GM12873 (cell line): ENCODE results near the gene CD27.

Source experiments
- TF ChIP-seq, protein P1 (sequence below): IDR thresholded peaks from 2 replicates; pipeline ENCODE4 v1.5.1; 2012; ENCODE audit warnings: low read depth, mild to moderate bottlenecking, moderate library complexity, low read length, control low read depth; ENCODE audit not compliant: insufficient read depth; ENCODE audit errors: missing control alignments

The CD27 gene

DNA sequence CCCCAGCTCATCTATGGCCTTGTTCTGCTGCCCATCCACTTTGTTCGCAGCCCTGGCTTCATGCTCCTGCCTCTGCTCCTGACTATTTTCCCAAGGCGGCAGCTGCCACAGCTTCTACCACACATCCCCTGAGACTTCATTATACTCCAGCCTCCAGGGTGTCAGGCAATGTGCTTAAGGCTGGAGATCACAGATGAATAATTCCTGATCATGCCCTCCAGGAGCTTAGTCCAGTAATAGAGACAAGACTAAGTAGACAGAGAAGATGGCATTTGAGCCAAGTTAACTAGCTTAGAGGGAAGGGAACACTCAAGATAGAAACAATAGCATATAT lies 14.2 kb downstream of the CD27 start:
- TF ChIP-seq, protein P1, sequence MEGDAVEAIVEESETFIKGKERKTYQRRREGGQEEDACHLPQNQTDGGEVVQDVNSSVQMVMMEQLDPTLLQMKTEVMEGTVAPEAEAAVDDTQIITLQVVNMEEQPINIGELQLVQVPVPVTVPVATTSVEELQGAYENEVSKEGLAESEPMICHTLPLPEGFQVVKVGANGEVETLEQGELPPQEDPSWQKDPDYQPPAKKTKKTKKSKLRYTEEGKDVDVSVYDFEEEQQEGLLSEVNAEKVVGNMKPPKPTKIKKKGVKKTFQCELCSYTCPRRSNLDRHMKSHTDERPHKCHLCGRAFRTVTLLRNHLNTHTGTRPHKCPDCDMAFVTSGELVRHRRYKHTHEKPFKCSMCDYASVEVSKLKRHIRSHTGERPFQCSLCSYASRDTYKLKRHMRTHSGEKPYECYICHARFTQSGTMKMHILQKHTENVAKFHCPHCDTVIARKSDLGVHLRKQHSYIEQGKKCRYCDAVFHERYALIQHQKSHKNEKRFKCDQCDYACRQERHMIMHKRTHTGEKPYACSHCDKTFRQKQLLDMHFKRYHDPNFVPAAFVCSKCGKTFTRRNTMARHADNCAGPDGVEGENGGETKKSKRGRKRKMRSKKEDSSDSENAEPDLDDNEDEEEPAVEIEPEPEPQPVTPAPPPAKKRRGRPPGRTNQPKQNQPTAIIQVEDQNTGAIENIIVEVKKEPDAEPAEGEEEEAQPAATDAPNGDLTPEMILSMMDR, result no peak

DNA sequence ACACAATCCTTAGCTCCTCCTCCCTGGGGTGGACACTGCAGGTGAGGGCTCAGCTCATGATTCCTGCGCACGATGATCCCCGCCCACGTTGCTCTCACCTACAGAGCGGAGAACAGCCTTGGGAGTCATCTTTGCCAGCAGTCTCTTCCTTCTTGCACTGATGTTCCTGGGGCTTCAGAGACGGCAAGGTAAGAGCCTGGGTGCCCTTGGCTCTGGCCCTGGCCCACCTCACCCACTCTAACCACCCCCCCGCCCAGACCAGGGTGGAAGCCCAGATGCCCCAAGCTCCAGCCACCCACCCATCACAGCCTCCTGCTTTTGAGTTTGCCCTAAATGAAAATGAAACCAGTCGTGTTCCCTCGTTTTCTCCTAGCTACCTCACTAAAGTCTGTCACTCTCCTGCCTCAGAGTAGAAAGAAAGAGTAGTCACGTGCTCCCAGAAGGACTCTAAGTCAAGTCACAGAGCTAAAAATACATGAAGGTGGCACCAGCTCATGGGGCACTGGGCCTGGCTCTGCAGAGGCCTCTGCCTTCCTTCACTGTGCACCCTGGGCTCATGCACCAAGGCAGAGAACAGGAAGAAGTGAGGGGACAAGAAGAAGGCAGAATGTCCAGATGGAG lies 16.1 kb downstream of the CD27 start:
- TF ChIP-seq, protein P1, result no peak

DNA sequence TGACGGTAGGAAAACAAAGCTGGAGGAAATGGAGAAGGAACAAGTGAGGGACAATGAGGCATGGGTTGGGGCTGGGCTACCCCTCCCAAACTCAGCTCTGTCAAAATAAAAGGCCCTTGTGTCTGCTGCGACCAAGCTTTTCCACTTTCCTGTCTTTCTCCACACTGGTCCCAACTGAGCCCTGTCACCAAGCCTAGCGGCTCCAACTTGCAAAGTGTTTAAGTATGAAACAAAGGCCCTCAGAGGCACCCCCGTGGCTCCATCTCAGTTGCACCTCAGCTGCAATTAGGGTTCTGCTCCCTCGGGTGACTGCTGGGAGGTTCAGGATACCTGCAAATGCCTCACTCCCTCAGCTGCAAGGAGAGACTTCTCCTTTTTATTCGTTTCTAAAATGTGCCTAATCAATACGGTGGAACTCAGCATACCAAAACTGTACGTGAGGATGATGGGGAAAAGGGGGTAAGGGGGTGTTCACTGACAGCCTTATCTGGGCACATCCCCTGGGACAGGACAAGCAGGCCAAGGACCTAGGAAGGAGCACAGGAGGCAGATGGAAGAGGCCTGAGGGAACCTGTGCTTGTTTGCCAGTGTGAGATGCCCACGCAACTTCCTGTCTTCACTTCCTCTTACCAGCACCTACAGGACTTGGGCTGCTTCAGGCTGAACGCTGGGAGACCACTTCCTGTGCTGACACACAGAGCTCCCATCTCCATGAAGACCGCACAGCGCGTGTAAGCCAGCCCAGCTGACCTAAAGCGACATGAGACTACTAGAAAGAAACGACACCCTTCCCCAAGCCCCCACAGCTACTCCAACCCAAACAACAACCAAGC lies 16.9 kb downstream of the CD27 start:
- TF ChIP-seq, protein P1, result no peak

DNA sequence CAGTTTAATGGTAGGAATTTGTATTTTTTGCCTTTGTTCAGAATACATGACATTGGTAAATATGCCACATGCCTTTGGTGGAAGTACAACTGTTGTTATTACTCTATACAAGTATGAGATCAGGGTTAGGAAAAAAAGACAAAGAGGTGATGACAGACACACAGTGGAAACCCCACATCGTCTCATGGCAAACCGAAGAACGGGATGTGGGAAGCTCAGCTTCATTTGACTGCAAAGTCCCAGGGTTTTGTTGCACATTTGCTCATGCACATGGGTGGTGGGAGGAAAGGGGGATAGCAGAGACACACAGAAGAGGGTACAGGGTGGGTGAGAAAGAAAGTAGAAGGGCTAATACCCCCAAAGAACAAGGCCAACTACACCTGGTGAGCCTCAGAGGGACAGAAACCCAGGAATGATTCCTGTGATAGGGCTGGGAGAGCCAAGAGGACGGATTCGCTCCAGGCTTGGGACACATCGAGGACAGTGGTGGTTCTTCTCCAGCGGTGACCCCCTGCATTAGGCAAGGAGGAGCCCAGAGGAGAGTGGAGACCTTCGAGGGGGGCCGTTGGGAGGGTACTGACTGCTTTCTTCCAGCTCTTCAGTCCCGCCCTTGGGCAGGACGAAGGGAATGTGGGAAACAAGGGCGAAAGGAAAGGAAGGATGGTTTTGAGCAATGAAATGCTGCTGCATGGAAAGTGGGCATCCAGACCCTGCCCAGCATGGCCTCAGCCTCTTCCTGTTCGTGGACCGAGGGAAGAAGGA lies 17.7 kb downstream of the CD27 start:
- TF ChIP-seq, protein P1, result no peak

DNA sequence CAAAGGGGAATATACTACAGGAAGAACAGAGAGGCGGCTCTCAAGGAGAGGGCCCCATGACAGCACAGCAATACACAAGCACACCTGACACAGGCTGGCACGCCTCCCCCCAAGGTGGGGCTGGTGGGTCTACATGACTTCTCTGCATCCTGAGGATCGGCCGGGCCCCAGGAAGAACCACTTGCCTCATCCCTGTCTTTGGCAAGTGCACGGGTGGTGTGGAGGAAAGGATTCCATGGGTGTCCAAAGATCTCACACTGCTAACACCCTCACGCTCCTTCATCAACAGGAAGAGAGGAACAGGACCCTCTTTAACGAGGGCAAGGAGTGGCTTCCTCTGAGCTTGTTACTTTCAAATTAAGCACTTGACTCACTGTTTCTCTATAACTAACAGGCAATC lies 18.5 kb downstream of the CD27 start:
- TF ChIP-seq, protein P1, result no peak

DNA sequence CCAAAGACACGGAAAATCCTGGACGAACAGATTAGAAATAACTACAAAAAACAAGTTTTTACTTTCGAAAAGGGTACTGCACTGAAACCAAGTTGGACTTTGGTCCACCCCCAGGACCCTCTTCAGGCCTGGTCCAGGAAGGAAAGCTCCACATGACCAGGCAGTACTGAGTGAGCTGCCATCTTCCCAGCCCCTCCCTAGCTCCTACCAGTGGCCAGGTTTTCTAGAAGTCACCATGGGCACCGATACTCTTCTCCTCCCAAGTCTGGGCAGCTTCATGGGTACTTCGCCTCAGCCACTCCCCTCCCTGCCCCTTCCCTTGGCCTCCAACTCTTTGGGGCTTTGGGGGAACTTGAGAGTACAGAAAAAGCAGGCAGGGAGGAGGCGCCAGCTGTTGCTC lies 19.1 kb downstream of the CD27 start:
- TF ChIP-seq, protein P1, result no peak

DNA sequence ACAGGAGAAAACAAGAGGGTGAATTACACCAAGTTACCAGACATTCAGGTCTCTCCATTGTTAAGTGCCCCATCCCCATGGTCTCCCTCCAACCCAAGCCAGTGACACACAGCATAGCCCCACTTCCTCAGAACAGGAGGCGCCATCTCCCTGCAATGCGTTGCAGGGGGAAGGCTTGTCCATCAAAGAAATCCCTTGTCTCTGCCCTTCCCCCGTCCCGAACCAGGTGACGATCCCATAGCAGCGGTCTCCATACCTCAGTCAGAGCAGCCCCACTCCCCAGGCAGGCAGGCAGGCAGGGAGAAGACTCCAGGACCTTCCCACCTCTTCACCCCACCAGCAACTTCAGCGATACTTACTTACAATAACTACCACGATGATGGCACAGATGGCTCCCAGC lies 19.8 kb downstream of the CD27 start:
- TF ChIP-seq, protein P1, result no peak
